Transverse colon (tissue), 4 donors: Measurements from ENCODE around the gene SLC24A3.

Experiments
- CTCF ChIP-seq, 5 experiments: fragments of 200-600 bp in 3 of 5; fragments of 450-650 bp in 2 of 5; sonication (generic) in 3 of 5; IDR thresholded peaks; 1 replicate in 2 of 5; 2 replicates in 3 of 5; pipeline ENCODE4 v1.5.1; 2016 to 2017; ENCODE audit warnings: antibody characterized with exemption in 5 of 5, inconsistent platforms in 3 of 5, mild to moderate bottlenecking in 2 of 5, moderate library complexity in 1 of 5
- POLR2A ChIP-seq: fragments of 450-650 bp; IDR thresholded peaks from one replicate; pipeline ENCODE4 v1.6.1; 2016; ENCODE audit warnings: antibody characterized with exemption, mild to moderate bottlenecking, moderate library complexity
- POLR2AphosphoS5 ChIP-seq, 3 donors: sonication (generic); formaldehyde crosslinking; IDR thresholded peaks; one replicate each; pipeline ENCODE4 v1.6.1; 2016; ENCODE audit warnings: antibody characterized with exemption in 3 of 3

- TF ChIP-seq CTCF (IDR thresholded peaks at IDR 0.05) (no peak), POLR2A (no peak), POLR2AphosphoS5 (IDR thresholded peaks at IDR 0.05) (no peak)
Observed at GRCh38 chr20:19695081-19695480, 482.6 kb downstream of the SLC24A3 start.
